ENCODE results near the gene ADAMTS9. TPM values are rescaled to one million over a fixed set of nuclear protein-coding genes. Genes with fewer than 3 reads are reported as not detected.
A peak's percentile ranks its signal among the peaks of the same experiment; 100 is the strongest.

The ADAMTS9 gene
- total RNA-seq, 6 experiments from 2014 or later: 1.1 to 9.9 (median 3.5) TPM

- intact Hi-C loops (cut with DNase I): no loop called here
- H3K4me1 ChIP-seq: no peaks in the 10 kb centered on the region
- H3K36me3 ChIP-seq: no peaks in the 10 kb centered on the region
- H3K9me3 ChIP-seq: no peaks in the 10 kb centered on the region
- DNase-seq: no peak
- WGBS (ENCODE audit: insufficient coverage, low coverage, low lambda C conversion rate, missing lambda C conversion rate): 47% methylated on average over 2 of the region's 6 CpGs
- no peaks in the 10 kb centered on the region for H3K27me3 ChIP-seq
- H3K27ac ChIP-seq: no peak overlapping the region
- no peak overlapping the region for H3K4me3 ChIP-seq
- TF ChIP-seq CTCF (IDR thresholded peaks at IDR 0.05) (no peak), POLR2A (IDR thresholded peaks at IDR 0.05) (no peak)
- ATAC-seq: peak in 1 of 4 donors; percentile 40
Measured at GRCh38 chr3:64667138-64667537, 20.7 kb downstream of the ADAMTS9 start.

GRCh38 chr3:64666171-64666588 lies 21.6 kb downstream of the ADAMTS9 start:
- ATAC-seq: peak in 1 of 4 donors; percentile 75
- no peak overlapping the region for H3K4me3 ChIP-seq
- intact Hi-C loops (cut with DNase I): no loop called here
- TF ChIP-seq CTCF (IDR thresholded peaks at IDR 0.05) (no peak), POLR2A (IDR thresholded peaks at IDR 0.05) (no peak)
- peak overlapping the region in 1 of 3 donors; percentile 1 for H3K27ac ChIP-seq
- no peaks in the 10 kb centered on the region for H3K4me1 ChIP-seq
- H3K36me3 ChIP-seq: no peaks in the 10 kb centered on the region
- WGBS (ENCODE audit: insufficient coverage, low coverage, low lambda C conversion rate, missing lambda C conversion rate): 66% methylated on average over 4 of the region's 4 CpGs
- peak in 1 of 3 donors; percentile 20 for DNase-seq
- H3K9me3 ChIP-seq: no peaks in the 10 kb centered on the region
- H3K27me3 ChIP-seq: no peaks in the 10 kb centered on the region

- intact Hi-C loops (cut with DNase I): no loop called here
- 67% methylated on average over 3 of the region's 3 CpGs for WGBS (ENCODE audit: insufficient coverage, low coverage, low lambda C conversion rate, missing lambda C conversion rate)
- Histone ChIP-seq H3K27ac (no peak overlapping the region), H3K4me3 (no peak overlapping the region), H3K36me3 (no peaks in the 10 kb centered on the region), H3K27me3 (no peaks in the 10 kb centered on the region), H3K9me3 (no peaks in the 10 kb centered on the region), H3K4me1 (no peaks in the 10 kb centered on the region)
- DNase-seq (no peak), ATAC-seq (no peak)
- TF ChIP-seq CTCF (IDR thresholded peaks at IDR 0.05) (no peak), POLR2A (IDR thresholded peaks at IDR 0.05) (no peak)
Measured at GRCh38 chr3:64664397-64664796, 23.4 kb downstream of the ADAMTS9 start.

GRCh38 chr3:64659617-64659978 lies 28.2 kb downstream of the ADAMTS9 start:
- no peak for TF ChIP-seq CTCF (IDR thresholded peaks at IDR 0.05)
- no peaks in the 10 kb centered on the region for H3K9me3 ChIP-seq
- intact Hi-C loops (cut with DNase I): no loop called here
- no peak overlapping the region for H3K27ac ChIP-seq
- H3K4me3 ChIP-seq: no peak overlapping the region
- DNase-seq (no peak), ATAC-seq (no peak)
- no peaks in the 10 kb centered on the region for H3K36me3 ChIP-seq
- H3K27me3 ChIP-seq: no peaks in the 10 kb centered on the region
- WGBS (ENCODE audit: insufficient coverage, low coverage, low lambda C conversion rate, missing lambda C conversion rate): 56% methylated on average over 2 of the region's 2 CpGs
- no peaks in the 10 kb centered on the region for H3K4me1 ChIP-seq

- intact Hi-C loops (cut with DNase I): no loop called here
- Histone ChIP-seq H3K4me1 (no peaks in the 10 kb centered on the region), H3K27ac (no peak overlapping the region), H3K9me3 (no peaks in the 10 kb centered on the region), H3K27me3 (no peaks in the 10 kb centered on the region), H3K4me3 (no peak overlapping the region), H3K36me3 (no peaks in the 10 kb centered on the region)
- 64% methylated on average over 4 of the region's 4 CpGs for WGBS (ENCODE audit: insufficient coverage, low coverage, low lambda C conversion rate, missing lambda C conversion rate)
- no peak for ATAC-seq
- DNase-seq: no peak
- no peak for TF ChIP-seq CTCF (IDR thresholded peaks at IDR 0.05)
- TF ChIP-seq POLR2A (IDR thresholded peaks at IDR 0.05): no peak
Measured at GRCh38 chr3:64658001-64658400, 29.8 kb downstream of the ADAMTS9 start.
